Stimulated activated naive CD8-positive, alpha-beta T cell treated with anti-CD3 and anti-CD28 coated beads, Interleukin-15, amount 100 ng/mL, for 72 hours (primary cell): ENCODE results near the gene PAX5.

ENCODE experiments used
- ATAC-seq: fragments of 150-1000 bp; cut with Tn5 transposase; 2 replicates; pipeline ENCODE4 v1.10.0; 2021; ENCODE audit warnings: mild to moderate bottlenecking, moderate library complexity
- DNase-seq, 2 donors: peaks; one replicate each; pipeline ENCODE4 v3.0.0; 2021 to 2022
- H3K27ac Mint-ChIP-seq, 2 donors: one replicate each; pipeline ENCODE4 v1.8.0; 2022; ENCODE audit warnings: mild to moderate bottlenecking in 2 of 2, mixed read lengths in 2 of 2, moderate library complexity in 2 of 2
- H3K27me3 Mint-ChIP-seq: one replicate; pipeline ENCODE4 v1.8.0; 2022; ENCODE audit warnings: mixed read lengths
- H3K4me1 Mint-ChIP-seq: one replicate; pipeline ENCODE4 v1.8.0; 2022; ENCODE audit warnings: mild to moderate bottlenecking, mixed read lengths
- H3K4me3 Mint-ChIP-seq, 2 donors: one replicate each; pipeline ENCODE4 v1.8.0; 2022; ENCODE audit warnings: mild to moderate bottlenecking in 2 of 2, mixed read lengths in 2 of 2, moderate library complexity in 1 of 2
- H3K9me3 Mint-ChIP-seq, 2 donors: one replicate each; pipeline ENCODE4 v1.8.0; 2022; ENCODE audit warnings: mixed read lengths in 2 of 2

PAX5 gene

DNA sequence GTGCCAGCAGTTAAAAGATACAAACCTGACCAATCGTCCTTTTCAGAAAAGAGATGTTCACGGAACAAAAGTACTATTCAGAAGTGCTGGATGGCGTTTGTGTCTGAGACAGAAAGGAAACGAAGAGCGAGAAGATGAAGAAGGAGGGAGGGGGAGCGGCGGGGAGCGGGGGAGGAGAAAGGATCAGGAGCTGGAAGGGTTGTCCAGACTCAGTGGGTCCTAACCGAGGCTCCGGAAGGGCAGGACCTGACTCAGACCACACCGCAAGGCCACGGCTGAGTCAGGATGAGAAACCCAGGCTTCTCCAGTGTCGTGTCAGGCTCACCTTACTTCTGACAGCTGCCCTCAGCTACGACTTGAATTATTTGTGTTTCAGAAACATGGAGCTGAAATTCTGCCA, 46.2 kb downstream of the PAX5 start:
- DNase-seq (no peak), ATAC-seq (peak; percentile 41)
- peaks cover 72% of the 10 kb centered on the region for H3K27me3 Mint-ChIP-seq
- peak overlapping the region in 1 of 2 donors; percentile 56 for H3K4me3 Mint-ChIP-seq
- H3K27ac Mint-ChIP-seq: no peak overlapping the region
- H3K4me1 Mint-ChIP-seq: peaks cover 20% of the 10 kb centered on the region
- H3K9me3 Mint-ChIP-seq: peaks cover 11 to 17% of the 10 kb centered on the region in 2 donors

DNA sequence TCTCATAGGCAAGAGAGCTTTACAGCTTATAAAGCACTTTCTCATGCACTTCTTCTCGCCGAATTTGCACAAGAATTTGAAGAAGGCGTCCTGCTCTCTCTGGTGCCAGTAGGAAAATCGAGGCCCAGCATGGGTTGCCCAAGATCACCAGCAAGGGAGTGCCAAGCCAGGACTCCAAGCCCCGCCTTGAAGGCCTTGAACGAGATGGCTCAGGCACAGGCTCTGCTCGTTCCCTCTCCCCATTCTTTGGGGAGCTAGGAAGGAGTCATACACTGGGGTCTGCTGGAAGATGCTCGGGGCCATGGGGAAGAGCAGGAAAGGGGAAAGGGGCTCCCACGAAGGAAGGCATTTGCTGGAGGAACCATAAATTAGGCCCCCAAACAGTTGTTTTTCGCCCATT, 46.7 kb downstream of the PAX5 start:
- Mint-ChIP-seq H3K27ac (no peak overlapping the region), H3K27me3 (peaks cover 77% of the 10 kb centered on the region), H3K4me3 (peak overlapping the region; percentile 61 to 71), H3K4me1 (peaks cover 20% of the 10 kb centered on the region), H3K9me3 (peaks cover 11 to 17% of the 10 kb centered on the region in 2 donors)
- DNase-seq (no peak), ATAC-seq (no peak)

DNA sequence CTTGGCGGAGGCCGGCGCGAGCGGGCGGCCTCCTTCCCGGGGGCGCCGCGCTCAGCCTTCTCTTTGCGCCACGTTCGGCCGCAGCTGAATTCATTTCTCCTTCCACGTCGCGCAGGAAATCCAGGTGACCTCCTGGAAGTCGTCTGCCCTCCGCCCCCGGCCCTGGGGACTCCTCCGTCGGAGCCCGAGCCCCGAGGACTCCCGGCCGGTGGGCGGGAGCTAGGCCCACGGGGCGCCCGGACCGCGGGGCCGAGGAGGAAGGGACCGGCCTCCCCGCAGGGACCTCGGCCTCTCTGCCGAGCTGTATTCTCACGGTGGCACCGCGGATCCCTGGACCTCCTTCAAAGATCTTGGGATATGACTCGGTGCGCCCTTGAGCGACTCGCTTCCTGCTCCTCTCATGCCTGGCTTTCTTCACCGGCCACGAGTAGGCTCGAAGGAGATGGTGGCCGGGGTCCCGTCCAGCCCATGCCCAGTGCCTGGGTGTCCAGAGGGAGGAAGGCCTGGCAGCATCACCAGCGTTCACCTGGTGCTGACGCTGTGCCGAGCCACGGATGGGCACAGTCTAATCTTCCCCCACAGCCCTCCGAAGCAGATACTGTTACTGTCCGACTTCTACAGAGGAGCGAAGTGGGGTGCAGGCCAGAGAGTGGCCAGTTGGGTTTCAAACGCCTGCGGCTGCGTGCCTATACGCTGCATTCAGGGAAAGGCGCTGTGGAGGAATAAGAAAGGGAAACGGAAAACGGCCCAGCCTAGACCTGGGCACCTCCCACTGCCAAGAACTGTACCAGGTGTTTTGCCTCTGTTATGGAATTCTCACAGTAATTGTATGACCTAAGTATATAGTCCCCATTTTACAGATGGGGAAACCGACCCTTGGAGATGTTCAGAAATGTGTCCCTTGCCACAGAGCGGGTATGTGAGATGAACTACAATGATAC, 47.3 kb downstream of the PAX5 start:
- DNase-seq (no peak), ATAC-seq (peak; percentile 38)
- Mint-ChIP-seq H3K9me3 (peaks cover 6 to 15% of the 10 kb centered on the region in 2 donors), H3K27me3 (peaks cover 84% of the 10 kb centered on the region), H3K4me1 (peaks cover 20% of the 10 kb centered on the region), H3K4me3 (peak overlapping the region; percentile 61 to 71), H3K27ac (no peak overlapping the region)

DNA sequence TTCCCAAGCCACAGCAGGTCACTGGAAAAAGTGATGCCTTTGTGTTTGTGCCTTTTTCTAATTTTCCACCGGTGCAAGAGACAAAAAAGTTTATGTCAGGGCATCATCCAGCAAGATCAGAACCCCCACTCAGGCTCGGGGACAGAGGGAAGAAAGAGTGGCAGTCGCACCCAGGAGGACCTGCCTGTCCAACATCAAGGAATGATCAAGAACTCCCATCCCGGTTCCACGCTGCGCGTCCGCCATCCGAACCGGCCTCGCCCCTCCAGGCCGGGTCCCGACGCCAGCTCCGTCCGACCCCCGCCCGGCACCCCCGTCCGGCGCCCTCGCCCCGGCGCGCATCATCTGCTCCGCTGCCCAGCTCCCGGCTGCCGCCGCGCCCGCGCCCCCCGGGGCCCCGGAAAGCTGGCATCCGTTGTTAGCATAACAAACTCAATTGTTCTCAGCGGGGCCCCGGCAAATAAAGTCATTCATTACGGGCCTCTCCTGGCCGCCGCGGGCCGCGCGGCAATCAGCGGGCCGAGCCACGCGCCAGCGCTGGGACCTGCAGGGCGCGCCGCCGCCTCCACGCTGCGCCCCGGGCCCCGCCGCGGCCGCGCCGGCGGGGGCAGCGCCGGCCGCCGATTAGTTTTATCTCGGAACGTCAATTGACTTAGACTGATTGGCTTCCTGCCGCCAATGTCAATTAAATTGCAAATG, 48.1 kb downstream of the PAX5 start:
- peak in 1 of 2 donors; percentile 24 for DNase-seq
- Mint-ChIP-seq H3K9me3 (peaks cover 0 to 7% of the 10 kb centered on the region in 2 donors), H3K27ac (no peak overlapping the region), H3K4me1 (peaks cover 20% of the 10 kb centered on the region), H3K4me3 (peak overlapping the region; percentile 52 to 58), H3K27me3 (peaks cover 92% of the 10 kb centered on the region)
- peak; percentile 46 for ATAC-seq

DNA sequence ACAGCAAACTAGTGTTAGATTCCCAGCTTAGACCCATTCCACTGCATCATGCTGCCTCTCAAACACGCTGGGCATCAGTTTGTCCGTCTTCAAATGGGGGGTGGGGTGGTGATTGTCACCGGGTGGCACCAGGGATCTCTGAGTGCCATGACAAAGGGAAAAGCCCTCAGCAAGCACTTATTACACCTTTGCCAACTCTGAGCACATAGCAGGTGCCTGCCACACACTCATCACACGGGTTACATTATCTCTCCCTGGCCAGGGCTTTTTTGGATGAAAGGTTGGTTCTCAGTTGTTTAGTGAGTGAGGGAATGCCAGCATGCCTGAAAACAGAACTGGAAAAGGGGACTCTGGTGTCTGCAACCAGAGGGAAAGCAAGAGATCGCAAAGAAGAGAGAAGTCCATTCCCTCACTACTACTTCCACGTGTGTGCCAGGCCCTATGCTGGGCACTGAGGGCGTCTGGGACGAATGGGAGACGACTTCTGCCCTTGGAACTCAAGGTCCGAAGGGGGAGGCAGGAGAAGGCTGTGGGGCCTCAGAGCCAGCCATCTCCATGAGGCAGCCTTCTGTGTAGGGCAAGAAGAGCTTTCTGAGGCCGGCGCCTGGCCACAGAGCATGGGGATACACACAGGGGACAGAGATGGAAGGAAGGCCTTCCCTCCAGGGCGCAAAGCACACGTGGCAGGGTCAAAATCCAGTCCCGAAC, 48.9 kb downstream of the PAX5 start:
- H3K9me3 Mint-ChIP-seq: peaks cover 0 to 3% of the 10 kb centered on the region in 2 donors

DNA sequence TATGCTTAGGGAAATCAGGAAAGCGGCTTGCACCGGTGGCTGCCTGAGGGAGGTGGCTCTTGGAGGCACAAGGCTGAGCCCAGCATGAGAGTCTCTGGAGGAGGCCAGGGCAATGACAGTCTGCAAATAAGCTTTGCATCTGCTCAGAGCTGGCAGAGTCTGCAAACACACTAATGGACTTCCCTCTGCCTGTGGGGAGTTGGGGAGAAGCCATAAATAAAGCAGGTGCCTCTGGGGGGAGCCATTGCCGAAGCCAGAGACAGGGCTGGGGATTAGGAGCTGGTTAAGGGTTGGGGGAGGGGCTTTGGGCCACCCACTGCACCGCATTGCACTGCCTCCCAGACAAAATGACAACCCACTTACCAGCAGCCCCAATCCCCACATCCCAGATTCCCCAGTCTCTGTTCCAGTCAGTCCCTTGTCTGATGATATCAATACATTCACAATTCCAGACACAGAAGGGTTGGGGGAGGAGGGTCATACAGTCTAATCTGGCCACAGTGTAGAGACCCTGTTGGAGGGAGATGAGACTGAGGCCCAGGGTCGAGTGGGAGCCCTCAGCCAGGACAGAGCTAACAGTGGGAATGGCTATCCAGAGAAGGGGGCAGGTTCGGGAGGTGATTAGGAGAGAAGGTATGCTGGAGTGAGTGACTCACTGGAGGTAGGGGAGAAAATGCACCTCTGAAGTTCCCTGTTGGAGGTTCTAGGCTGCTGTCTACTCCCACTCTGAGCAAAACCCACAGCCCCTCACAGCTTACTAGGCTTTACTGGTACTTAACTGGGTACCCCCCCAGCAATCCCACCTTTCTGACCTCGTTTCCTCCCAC, 53.7 kb downstream of the PAX5 start:
- no peak overlapping the region for H3K27ac Mint-ChIP-seq
- peaks cover 2% of the 10 kb centered on the region for H3K4me1 Mint-ChIP-seq
- peak; percentile 23 for ATAC-seq
- H3K4me3 Mint-ChIP-seq: no peak overlapping the region
- no peaks in the 10 kb centered on the region for H3K9me3 Mint-ChIP-seq
- DNase-seq: no peak
- H3K27me3 Mint-ChIP-seq: peaks cover 64% of the 10 kb centered on the region

More for the DNA sequence above, 48.9 kb downstream of the PAX5 start:
- peaks cover 20% of the 10 kb centered on the region for H3K4me1 Mint-ChIP-seq
- H3K27me3 Mint-ChIP-seq: peaks cover 95% of the 10 kb centered on the region
- DNase-seq: no peak
- no peak for ATAC-seq
- no peak overlapping the region for H3K27ac Mint-ChIP-seq
- peak overlapping the region; percentile 52 to 58 for H3K4me3 Mint-ChIP-seq

DNA sequence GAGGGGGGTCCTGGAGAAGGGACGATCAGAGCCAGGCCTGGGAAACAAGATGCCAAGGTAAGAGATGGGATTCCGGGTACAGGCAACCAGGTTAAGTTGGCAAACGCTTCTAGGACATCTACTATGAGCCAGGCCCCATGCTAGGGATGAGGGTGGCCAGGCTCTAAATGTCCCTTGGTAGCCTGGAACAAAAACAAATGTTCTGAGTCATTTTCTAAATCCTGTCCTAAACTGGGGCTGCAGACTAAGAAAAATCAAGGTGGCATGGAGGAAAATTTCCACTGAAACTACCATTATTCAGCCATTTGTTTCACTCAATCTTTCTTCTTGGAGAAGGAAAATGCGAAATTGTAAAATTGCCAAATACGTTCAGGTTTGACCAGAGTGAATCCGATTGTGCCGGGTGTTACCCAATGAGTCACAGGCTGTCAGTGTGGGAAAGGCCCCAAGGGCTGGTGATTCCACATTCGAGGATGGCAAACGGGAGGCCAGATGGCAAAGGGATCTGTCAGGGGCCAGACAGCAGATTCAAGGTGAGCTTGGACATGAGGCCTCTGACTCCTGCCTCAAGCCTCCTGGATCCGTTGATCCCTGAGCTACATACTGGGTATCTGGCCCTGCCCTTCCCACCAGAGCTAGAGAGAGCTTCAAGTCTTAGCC, 57.6 kb downstream of the PAX5 start:
- no peak for ATAC-seq
- H3K4me3 Mint-ChIP-seq: no peak overlapping the region
- no peak for DNase-seq
- H3K4me1 Mint-ChIP-seq: no peaks in the 10 kb centered on the region
- H3K9me3 Mint-ChIP-seq: no peaks in the 10 kb centered on the region
- no peak overlapping the region for H3K27ac Mint-ChIP-seq
- H3K27me3 Mint-ChIP-seq: peaks cover 38% of the 10 kb centered on the region

DNA sequence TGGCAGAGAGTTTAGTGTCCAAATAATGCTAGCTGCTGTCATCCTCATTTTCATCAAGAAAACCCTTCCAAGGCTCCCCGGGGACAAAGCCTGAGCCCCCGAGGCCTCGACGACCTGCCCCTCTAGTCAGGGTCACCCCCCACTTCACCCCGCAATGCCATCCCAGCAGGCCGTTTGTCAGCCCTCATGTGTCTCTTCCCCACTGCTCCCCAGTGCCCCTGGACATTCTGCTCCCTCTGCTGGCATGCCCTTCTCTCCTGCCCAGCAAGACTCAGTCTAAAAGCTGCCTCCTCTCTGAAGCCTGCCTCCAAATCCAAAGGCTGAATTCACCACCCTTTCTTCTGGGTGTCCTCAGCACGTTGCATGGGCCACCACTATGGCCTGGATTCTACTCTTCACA, 59.3 kb downstream of the PAX5 start:
- no peaks in the 10 kb centered on the region for H3K4me1 Mint-ChIP-seq
- H3K27ac Mint-ChIP-seq: no peak overlapping the region
- H3K27me3 Mint-ChIP-seq: peaks cover 29% of the 10 kb centered on the region
- DNase-seq: no peak
- no peak for ATAC-seq
- H3K9me3 Mint-ChIP-seq: no peaks in the 10 kb centered on the region
- no peak overlapping the region for H3K4me3 Mint-ChIP-seq

DNA sequence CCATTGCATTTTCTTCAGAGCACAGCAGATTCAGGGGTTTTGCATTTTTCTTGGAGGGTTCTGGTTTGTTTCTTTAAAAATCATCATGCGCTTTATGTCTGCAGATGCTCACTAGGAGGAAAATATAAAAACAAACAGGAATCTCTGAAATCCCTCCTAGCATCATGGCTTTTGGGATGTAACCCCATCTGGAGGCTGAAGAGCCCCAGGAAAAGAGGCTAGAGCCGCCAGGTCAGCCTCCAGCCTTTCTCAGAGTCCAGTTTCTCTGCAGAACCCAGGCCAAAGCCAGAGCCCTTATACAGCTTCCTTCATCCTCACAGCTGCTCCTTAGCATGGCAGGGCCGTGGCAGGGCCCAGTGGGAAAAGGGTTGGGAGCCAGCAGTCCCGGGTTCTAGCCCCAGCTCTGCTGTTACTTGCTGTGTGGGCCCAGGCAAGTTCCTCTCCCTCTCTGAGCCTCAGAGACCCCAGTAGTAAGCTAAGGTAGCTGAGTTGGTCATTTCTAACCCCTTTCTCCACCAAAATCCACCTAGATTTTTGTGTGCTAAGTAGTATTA, 62.1 kb downstream of the PAX5 start:
- no peaks in the 10 kb centered on the region for H3K9me3 Mint-ChIP-seq
- H3K4me3 Mint-ChIP-seq: no peak overlapping the region
- DNase-seq (no peak), ATAC-seq (no peak)
- H3K27me3 Mint-ChIP-seq: peaks cover 38% of the 10 kb centered on the region
- H3K27ac Mint-ChIP-seq: no peak overlapping the region
- no peaks in the 10 kb centered on the region for H3K4me1 Mint-ChIP-seq

DNA sequence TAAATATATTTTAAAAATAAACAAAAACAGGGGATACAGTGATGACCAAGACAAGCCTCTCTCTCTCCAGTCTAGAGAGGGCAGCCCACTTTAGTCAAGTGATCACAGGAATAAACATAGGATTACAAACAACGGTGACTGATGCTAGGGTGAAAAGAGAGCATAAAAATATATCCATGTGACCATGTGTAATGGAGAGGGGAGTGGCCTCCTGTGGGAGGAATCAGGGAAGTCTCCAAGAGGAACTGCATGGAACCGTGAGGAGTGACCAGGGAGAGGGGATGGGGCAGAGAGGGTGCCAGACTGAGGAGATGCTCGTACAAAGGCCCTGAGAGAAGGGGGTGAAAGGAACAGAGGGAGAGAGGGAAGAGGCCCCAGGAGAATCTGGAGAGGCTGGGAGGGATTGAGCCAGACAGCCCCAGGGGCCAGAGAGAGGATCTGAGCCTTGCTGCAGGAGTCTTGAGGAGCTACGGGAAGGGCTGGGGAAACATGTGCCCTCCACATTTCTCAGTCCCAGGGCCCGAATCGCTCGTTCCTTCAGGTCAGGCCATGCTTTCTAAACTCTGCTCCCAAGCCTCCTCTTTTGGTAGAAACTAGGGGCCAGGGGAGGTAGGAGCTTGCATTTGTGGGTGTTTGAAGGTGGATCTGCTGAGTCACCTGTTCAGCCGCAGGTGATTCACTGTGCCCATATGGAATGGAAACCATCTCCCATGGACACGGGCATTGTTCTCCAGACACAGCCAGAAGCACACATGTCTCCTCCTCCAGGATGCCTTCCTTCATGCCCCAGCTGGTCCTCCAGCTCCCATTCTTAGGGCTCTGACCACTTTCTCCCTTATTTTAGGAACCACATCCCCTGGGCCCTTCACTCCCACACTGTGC, 63.8 kb downstream of the PAX5 start:
- no peak overlapping the region for H3K4me3 Mint-ChIP-seq
- H3K27ac Mint-ChIP-seq: no peak overlapping the region
- no peak for DNase-seq

DNA sequence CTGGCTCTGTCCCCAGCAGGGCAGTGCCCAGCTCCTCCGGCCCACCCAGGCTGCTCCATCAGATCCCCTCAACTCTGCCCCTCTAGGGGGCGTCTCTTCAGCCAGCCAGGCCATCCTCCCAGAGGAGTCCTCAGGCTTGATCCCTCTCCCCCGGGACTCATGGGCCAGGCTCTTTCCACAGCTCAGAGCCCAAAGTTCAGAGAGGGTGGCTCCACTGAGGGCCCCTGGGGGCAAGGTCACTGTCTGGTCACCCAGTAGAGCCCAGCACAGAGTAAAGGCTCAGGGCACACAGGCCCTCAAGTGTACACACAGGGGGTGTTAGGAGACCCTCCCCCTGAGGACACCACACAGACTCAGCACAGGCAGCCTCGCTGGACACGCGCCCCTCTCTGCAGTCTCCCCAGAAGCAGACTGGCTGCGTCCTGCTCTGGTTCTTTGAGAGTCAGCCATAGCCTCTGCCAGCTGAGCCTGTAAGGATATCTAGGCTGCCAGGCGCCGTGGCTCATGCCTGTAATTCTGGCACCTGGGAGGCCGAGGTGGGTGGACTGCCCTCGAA, 64.8 kb downstream of the PAX5 start:
- Mint-ChIP-seq H3K27ac (no peak overlapping the region), H3K9me3 (no peaks in the 10 kb centered on the region), H3K27me3 (peaks cover 19% of the 10 kb centered on the region), H3K4me3 (no peak overlapping the region), H3K4me1 (no peaks in the 10 kb centered on the region)
- ATAC-seq (no peak), DNase-seq (no peak)

More for the DNA sequence above, 63.8 kb downstream of the PAX5 start:
- Mint-ChIP-seq H3K27me3 (peaks cover 27% of the 10 kb centered on the region), H3K9me3 (no peaks in the 10 kb centered on the region), H3K4me1 (no peaks in the 10 kb centered on the region)
- ATAC-seq: no peak

DNA sequence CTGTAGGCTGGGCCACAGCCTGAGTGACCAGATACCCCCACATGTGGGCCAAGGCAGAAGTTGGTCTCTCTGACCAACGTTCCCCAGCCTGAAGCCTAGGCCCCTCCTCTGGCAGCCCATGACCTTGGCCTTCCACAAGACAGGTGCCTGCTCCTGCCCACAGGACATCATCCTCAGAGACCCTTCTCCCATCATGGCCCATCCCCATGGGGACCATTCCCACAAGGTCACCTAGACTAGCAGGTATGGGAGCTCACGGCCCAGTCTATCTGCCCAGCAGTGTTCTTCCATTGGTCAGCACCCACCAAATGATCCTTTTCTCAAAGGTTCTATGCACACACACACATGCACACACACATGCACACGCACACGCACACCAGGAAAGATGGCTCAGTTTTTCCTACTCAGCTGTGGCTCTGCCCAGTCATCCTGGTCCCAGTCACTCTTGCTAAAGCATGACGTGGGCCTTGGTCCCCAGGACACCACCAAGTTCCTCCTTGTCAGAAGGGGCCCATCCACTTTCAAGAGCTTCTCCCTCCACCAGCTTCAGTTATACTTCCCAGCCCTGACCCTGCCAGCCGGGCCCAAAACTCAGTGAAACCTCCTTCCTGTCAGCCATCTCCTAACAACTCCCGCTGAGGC, 65.4 kb downstream of the PAX5 start:
- Mint-ChIP-seq H3K4me1 (no peaks in the 10 kb centered on the region), H3K27me3 (peaks cover 21% of the 10 kb centered on the region), H3K4me3 (no peak overlapping the region), H3K27ac (no peak overlapping the region), H3K9me3 (no peaks in the 10 kb centered on the region)
- ATAC-seq (no peak), DNase-seq (no peak)

DNA sequence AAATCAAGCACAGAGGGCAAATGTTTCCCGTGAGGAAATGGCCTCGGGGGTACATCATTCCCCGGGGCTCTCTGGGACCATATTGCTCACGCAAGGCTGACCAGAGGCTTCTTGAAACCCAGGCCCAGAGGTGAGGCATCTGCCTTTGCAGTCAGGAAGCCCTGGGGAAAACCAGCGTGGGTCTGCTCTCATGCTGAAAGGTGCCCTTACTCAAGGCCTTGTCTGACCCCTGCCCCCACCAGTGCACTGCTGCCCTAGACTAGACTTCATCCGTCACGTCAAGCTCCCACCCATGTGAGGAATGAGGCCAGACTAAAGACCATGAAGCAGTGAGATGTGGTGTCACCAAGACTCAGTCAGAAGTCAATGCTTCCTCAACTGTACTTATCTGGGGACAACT, 66.1 kb downstream of the PAX5 start:
- H3K27ac Mint-ChIP-seq: no peak overlapping the region
- no peak for ATAC-seq
- H3K9me3 Mint-ChIP-seq: no peaks in the 10 kb centered on the region
- no peaks in the 10 kb centered on the region for H3K4me1 Mint-ChIP-seq
- no peak overlapping the region for H3K4me3 Mint-ChIP-seq
- H3K27me3 Mint-ChIP-seq: peaks cover 26% of the 10 kb centered on the region
- no peak for DNase-seq
